HEK293 (cell line): ENCODE results near the gene HMG20B.

Experiments used
- CTCF ChIA-PET: fragments of 350-600 bp; formaldehyde crosslinking; extraction: SDS; loops from one replicate; lab custom pipeline; 2021; ENCODE audit warnings: antibody characterized with exemption; lab: Yijun Ruan, JAX
- POLR2A ChIA-PET: fragments of 300-600 bp; formaldehyde crosslinking; extraction: SDS; loops from one replicate; lab custom pipeline; 2020; ENCODE audit warnings: antibody characterized with exemption, inconsistent platforms; lab: Yijun Ruan, JAX
- H3K27ac ChIP-seq: fragments of 200-500 bp; sonication (Bioruptor generic); 2 replicates; pipeline ENCODE4 v1.5.1; 2014; ENCODE audit warnings: low read depth, low read length, control low read depth, inconsistent platforms; ENCODE audit errors: extremely low read depth
- H3K36me3 ChIP-seq, 2 experiments: fragments of 200-500 bp in 1 of 2; sonication (Bioruptor generic) in 1 of 2; 1 replicate in 1 of 2; 2 replicates in 1 of 2; pipeline ENCODE4 v1.5.1; 2014 to 2017; ENCODE audit warnings: inconsistent platforms in 2 of 2, low read length in 2 of 2; ENCODE audit not compliant: control insufficient read depth in 2 of 2, insufficient read depth in 1 of 2
- H3K4me1 ChIP-seq: fragments of 200-500 bp; sonication (Bioruptor generic); 2 replicates; pipeline ENCODE4 v1.5.1; 2014; ENCODE audit warnings: mild to moderate bottlenecking, low read length, inconsistent platforms; ENCODE audit not compliant: control insufficient read depth, insufficient read depth
- H3K4me3 ChIP-seq: 2 replicates; pipeline ENCODE4 v1.5.1; 2011; ENCODE audit warnings: low read depth, mild to moderate bottlenecking, control low read depth, low read length, moderate library complexity
- H3K9me3 ChIP-seq: fragments of 200-500 bp; sonication (Bioruptor generic); 2 replicates; pipeline ENCODE4 v1.5.1; 2014; ENCODE audit warnings: low read depth, low read length, inconsistent platforms; ENCODE audit not compliant: control insufficient read depth, insufficient read depth
- INSM2 ChIP-seq: fragments of 450-650 bp; formaldehyde crosslinking; IDR thresholded peaks from 2 replicates; pipeline ENCODE4 v1.5.1; 2016; ENCODE audit warnings: missing biosample characterization, missing genetic modification characterization
- KLF1 ChIP-seq: fragments of 450-650 bp; formaldehyde crosslinking; IDR thresholded peaks from 2 replicates; pipeline ENCODE4 v1.5.1; 2016; ENCODE audit warnings: missing biosample characterization, missing genetic modification characterization
- OVOL3 ChIP-seq: fragments of 450-650 bp; formaldehyde crosslinking; IDR thresholded peaks from 2 replicates; pipeline ENCODE4 v1.5.1; 2016; ENCODE audit warnings: missing biosample characterization, missing genetic modification characterization
- PRDM1 ChIP-seq: fragments of 450-650 bp; formaldehyde crosslinking; IDR thresholded peaks from 2 replicates; pipeline ENCODE4; 2016; ENCODE audit warnings: missing biosample characterization, missing genetic modification characterization
- ZBTB49 ChIP-seq: fragments of 450-650 bp; formaldehyde crosslinking; IDR thresholded peaks from 2 replicates; pipeline ENCODE4 v1.5.1; 2016; ENCODE audit warnings: missing biosample characterization, missing genetic modification characterization, low read depth
- ZBTB6 ChIP-seq: fragments of 450-650 bp; formaldehyde crosslinking; IDR thresholded peaks from 2 replicates; pipeline ENCODE4 v1.5.1; 2017; ENCODE audit warnings: missing biosample characterization, missing genetic modification characterization
- ZFP37 ChIP-seq: fragments of 450-650 bp; formaldehyde crosslinking; IDR thresholded peaks from 2 replicates; pipeline ENCODE4 v1.5.1; 2016; ENCODE audit warnings: missing biosample characterization, missing genetic modification characterization
- ZNF211 ChIP-seq: fragments of 450-650 bp; formaldehyde crosslinking; IDR thresholded peaks from 2 replicates; pipeline ENCODE4 v1.5.1; 2016; ENCODE audit warnings: low read depth, missing biosample characterization, missing genetic modification characterization
- ZNF280C ChIP-seq: fragments of 450-650 bp; formaldehyde crosslinking; IDR thresholded peaks from 2 replicates; pipeline ENCODE4 v1.5.1; 2016; ENCODE audit warnings: missing biosample characterization, missing genetic modification characterization
- ZNF302 ChIP-seq: fragments of 450-650 bp; formaldehyde crosslinking; IDR thresholded peaks from 2 replicates; pipeline ENCODE4 v1.5.1; 2016; ENCODE audit warnings: missing biosample characterization, missing genetic modification characterization, low read depth
- ZNF324 ChIP-seq: fragments of 450-650 bp; formaldehyde crosslinking; IDR thresholded peaks from 2 replicates; pipeline ENCODE4 v1.5.1; 2016; ENCODE audit warnings: missing biosample characterization, missing genetic modification characterization
- ZNF341 ChIP-seq: fragments of 450-650 bp; formaldehyde crosslinking; IDR thresholded peaks from 2 replicates; pipeline ENCODE4; 2016; ENCODE audit warnings: low read depth, missing biosample characterization, missing genetic modification characterization
- ZNF37A ChIP-seq: fragments of 450-650 bp; IDR thresholded peaks from 2 replicates; pipeline ENCODE4 v1.5.1; 2018; ENCODE audit warnings: missing biosample characterization, missing genetic modification characterization
- ZNF555 ChIP-seq: fragments of 450-650 bp; formaldehyde crosslinking; conservative IDR thresholded peaks from 2 replicates; pipeline ENCODE4 v1.5.1; 2017; ENCODE audit warnings: missing biosample characterization, mild to moderate bottlenecking, missing genetic modification characterization, inconsistent platforms
- ZNF558 ChIP-seq: fragments of 450-650 bp; formaldehyde crosslinking; IDR thresholded peaks from 2 replicates; pipeline ENCODE4 v1.5.1; 2016; ENCODE audit warnings: missing biosample characterization, missing genetic modification characterization
- ZNF624 ChIP-seq: fragments of 450-650 bp; formaldehyde crosslinking; IDR thresholded peaks from 2 replicates; pipeline ENCODE4 v1.5.1; 2017; ENCODE audit warnings: missing biosample characterization, missing genetic modification characterization
- ZNF639 ChIP-seq: fragments of 450-650 bp; formaldehyde crosslinking; IDR thresholded peaks from 2 replicates; pipeline ENCODE4 v1.5.1; 2016; ENCODE audit warnings: missing biosample characterization, missing genetic modification characterization
- ZNF664 ChIP-seq: fragments of 450-650 bp; formaldehyde crosslinking; IDR thresholded peaks from 2 replicates; pipeline ENCODE4 v1.5.1; 2016; ENCODE audit warnings: missing biosample characterization, missing genetic modification characterization
- ZNF704 ChIP-seq: fragments of 450-650 bp; formaldehyde crosslinking; IDR thresholded peaks from 2 replicates; pipeline ENCODE4 v1.5.1; 2016; ENCODE audit warnings: missing biosample characterization, missing genetic modification characterization
- ZNF768 ChIP-seq: fragments of 450-650 bp; formaldehyde crosslinking; IDR thresholded peaks from 2 replicates; pipeline ENCODE4 v1.5.1; 2018; ENCODE audit warnings: missing biosample characterization, mild to moderate bottlenecking, missing genetic modification characterization
- ZNF776 ChIP-seq: fragments of 450-650 bp; formaldehyde crosslinking; IDR thresholded peaks from 2 replicates; pipeline ENCODE4 v1.5.0; 2017; ENCODE audit warnings: missing biosample characterization, missing genetic modification characterization, borderline replicate concordance
- ZNF792 ChIP-seq: fragments of 450-650 bp; formaldehyde crosslinking; IDR thresholded peaks from 2 replicates; pipeline ENCODE4 v1.5.1; 2016; ENCODE audit warnings: missing biosample characterization, missing genetic modification characterization
- ZSCAN23 ChIP-seq: fragments of 450-650 bp; formaldehyde crosslinking; IDR thresholded peaks from 2 replicates; pipeline ENCODE4 v1.5.1; 2016; ENCODE audit warnings: missing biosample characterization, missing genetic modification characterization

The HMG20B gene

GRCh38 chr19:3572132-3572854, 451 bp upstream of the HMG20B start (continued):
- TF ChIP-seq ZNF704 (tag by site-specific recombination) (no peak), ZNF558 (tag by site-specific recombination) (no peak), ZNF341 (tag by site-specific recombination) (0 out of 2 replicates have a peak, but pooled peaks have one; percentile 40), ZBTB6 (no peak), INSM2 (no peak), ZSCAN23 (tag by site-specific recombination) (no peak)

GRCh38 chr19:3573162-3573857, 566 bp downstream of the HMG20B start:
- POLR2A ChIA-PET: interaction anchor here (0.6 to 1.4 kb wide), 7 partner anchors 12 to 73 kb away, joined by 3 to 13 read pairs (median 4); partner anchors contain the start of genes DOHH, GIPC3 and MFSD12
- H3K27ac ChIP-seq: peak overlapping the region; percentile 77
- H3K9me3 ChIP-seq: no peaks in the 10 kb centered on the region
- CTCF ChIA-PET: interaction anchor here (0.6 to 1.4 kb wide), 6 partner anchors 13 to 504 kb away, joined by 3 to 5 read pairs (median 4); no protein-coding TSS in a partner anchor
- no peaks in the 10 kb centered on the region for H3K4me1 ChIP-seq
- H3K36me3 ChIP-seq: peaks cover 9 to 19% of the 10 kb centered on the region in 2 experiments; a peak in 2 of 3 replicates
- peak overlapping the region; percentile 84 for H3K4me3 ChIP-seq
- no peak for TF ChIP-seq ZNF555
- TF ChIP-seq ZNF639: no peak
- TF ChIP-seq ZNF37A (tag by site-specific recombination): no peak
- TF ChIP-seq ZNF664 (tag by site-specific recombination): no peak
- TF ChIP-seq OVOL3: no peak
- TF ChIP-seq ZNF211 (tag by site-specific recombination): no peak
- TF ChIP-seq ZBTB49 (tag by site-specific recombination): no peak
- TF ChIP-seq ZNF280C (tag by site-specific recombination): no peak
- no peak for TF ChIP-seq ZNF624
- no peak for TF ChIP-seq ZNF302
- TF ChIP-seq PRDM1 (tag by site-specific recombination): no peak
- no peak for TF ChIP-seq ZNF776 (tag by site-specific recombination)
- TF ChIP-seq ZNF792 (tag by site-specific recombination): 0 out of 2 replicates have a peak, but pooled peaks have one; percentile 24
- TF ChIP-seq ZFP37 (tag by site-specific recombination): no peak
- no peak for TF ChIP-seq KLF1 (tag by site-specific recombination)
- TF ChIP-seq ZNF768: no peak
- no peak for TF ChIP-seq ZNF324 (tag by site-specific recombination)
